HG03432 (cell line): ENCODE data around the gene KRTAP10-3.
"Not testable (repeated sequence)": the region's sequence is repeated elsewhere in the genome, so short reads cannot be mapped to it uniquely, and the experiment has no call there.

Source experiments
- ATAC-seq: cut with Tn5 transposase; IDR thresholded peaks from one replicate; pipeline ENCODE4 v1.9.1; 2021; ENCODE audit warnings: mild to moderate bottlenecking, moderate library complexity; ENCODE audit not compliant: unreplicated experiment

The KRTAP10-3 gene

DNA sequence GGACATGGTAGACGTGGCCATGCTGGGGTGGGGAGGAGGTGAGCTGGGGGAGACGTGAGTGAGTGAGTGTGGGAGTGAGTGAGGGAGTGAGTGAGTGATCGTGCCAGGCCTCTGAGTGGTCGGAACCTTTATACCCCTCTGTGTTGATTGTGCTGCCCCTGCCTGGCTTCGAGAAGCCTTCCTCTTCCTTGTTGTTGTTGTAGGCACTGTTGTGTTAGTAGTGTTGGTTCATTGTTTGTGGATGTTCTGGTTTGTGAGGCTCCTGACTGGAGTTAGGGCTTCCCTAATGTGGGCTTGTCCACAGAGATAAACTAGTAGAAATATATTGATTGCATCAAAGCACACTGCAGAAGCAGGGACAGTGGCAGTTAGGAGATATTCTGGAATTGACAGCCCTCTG is at the start of gene KRTAP10-3:
KRTAP10-3 (minus strand) TSS at position 101 of the 400 bp plus-strand sequence; CDS start at position 21, 80 bp downstream.
- ATAC-seq, result no peak

- no peak for ATAC-seq
Observed at GRCh38 chr21:44606495-44606894, 47.9 kb upstream of the KRTAP10-3 start.

- no peak for ATAC-seq
Observed at GRCh38 chr21:44603911-44604310, 45.3 kb upstream of the KRTAP10-3 start.

DNA sequence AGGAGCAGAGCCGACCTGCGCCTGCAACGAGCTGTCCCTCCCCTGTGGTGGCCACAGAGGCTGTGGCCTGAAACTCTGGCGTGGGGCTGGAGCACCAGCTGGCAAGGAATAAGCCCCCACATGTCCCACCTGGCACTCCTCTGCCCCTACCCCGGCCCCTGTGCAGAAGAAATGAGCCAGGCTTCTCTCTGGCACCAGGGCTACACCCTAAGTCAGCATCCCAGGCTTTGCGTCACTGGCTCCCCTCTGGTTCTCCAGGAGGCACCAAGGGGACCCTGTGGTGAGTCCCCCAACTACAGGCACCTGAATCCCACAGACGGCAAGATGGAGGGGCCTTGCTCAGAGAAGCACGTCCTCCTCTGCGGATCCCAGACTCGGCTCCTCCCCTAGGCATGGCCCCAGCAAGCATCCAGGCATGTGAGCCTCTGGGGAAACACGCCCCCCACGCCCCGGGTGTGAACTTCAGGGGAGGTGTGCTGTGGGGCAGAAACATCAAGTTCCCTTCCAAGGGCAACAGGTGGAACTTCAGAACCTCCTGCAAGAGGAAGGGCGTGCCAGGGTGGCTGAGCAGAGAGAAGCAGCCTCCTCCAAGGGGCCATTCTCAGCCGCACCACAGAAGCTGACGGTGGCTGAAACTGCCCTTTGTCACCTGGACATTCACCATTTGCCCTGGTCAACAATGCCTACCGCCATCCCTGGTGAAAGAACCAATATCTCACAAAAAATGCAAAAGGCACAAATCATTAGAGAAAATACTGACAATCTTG is 44.7 kb upstream of the KRTAP10-3 start:
- ATAC-seq, result no peak

GRCh38 chr21:44602463-44602850 is 43.9 kb upstream of the KRTAP10-3 start:
- ATAC-seq, result no peak

GRCh38 chr21:44601596-44602462 is 43.2 kb upstream of the KRTAP10-3 start:
- no peak for ATAC-seq

- not testable (repeated sequence) for ATAC-seq
Observed at GRCh38 chr21:44601091-44601490, 42.5 kb upstream of the KRTAP10-3 start.

- not testable (repeated sequence) for ATAC-seq
Observed at GRCh38 chr21:44600118-44600978, 41.8 kb upstream of the KRTAP10-3 start, which contains the start of gene KRTAP10-7. TSS of gene KRTAP10-7 (plus strand) at chr21:44600597. CDS start at chr21:44600622, 25 bp downstream.

GRCh38 chr21:44599264-44600029 is 40.9 kb upstream of the KRTAP10-3 start:
- ATAC-seq, result no peak

GRCh38 chr21:44598061-44598460 is 39.5 kb upstream of the KRTAP10-3 start:
- ATAC-seq, result no peak

GRCh38 chr21:44596068-44596725 is 37.6 kb upstream of the KRTAP10-3 start:
- ATAC-seq, result no peak

DNA sequence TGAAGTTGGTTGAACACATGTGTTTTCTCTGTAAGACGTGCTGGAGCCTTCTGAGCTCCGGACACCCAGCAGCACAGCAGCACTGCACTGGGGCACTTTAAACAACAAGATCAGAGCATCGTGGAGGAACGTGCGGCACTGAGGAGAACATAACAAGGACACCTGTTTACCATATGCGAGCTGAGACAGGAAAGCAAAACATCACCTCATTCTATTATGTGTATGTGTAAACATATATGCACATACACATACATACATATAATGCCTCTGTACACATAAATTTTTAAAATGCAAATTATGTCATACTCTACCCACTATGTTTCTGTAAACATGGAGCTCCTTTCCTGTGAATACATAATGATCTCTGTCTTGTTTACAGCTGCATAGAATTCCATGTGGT is 36.9 kb upstream of the KRTAP10-3 start:
- ATAC-seq, result no peak

DNA sequence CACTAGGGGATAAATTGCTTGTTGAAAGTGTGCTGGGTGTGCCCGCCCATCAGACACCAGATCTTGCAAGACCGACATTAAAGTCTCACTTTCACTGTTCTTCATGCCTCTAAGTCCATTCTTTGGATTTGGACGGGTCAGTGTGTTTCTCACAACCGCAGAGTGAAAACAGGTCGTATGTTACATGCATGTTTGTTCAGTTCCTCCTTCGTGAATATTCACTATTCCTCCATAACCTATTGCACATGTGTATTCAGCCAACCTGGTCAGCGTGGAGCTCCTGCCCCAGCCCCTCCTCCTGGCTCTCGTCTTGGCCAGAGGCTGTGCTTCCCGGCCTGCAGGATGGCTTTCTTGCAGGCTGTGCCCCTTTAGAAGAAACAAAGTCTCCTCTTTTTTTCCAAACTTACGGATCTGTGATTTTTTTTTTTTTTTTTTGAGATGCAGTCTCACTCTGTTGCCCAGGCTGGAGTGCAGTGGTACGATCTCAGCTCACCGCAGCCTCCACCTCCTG is 35.9 kb upstream of the KRTAP10-3 start:
- ATAC-seq, result no peak

DNA sequence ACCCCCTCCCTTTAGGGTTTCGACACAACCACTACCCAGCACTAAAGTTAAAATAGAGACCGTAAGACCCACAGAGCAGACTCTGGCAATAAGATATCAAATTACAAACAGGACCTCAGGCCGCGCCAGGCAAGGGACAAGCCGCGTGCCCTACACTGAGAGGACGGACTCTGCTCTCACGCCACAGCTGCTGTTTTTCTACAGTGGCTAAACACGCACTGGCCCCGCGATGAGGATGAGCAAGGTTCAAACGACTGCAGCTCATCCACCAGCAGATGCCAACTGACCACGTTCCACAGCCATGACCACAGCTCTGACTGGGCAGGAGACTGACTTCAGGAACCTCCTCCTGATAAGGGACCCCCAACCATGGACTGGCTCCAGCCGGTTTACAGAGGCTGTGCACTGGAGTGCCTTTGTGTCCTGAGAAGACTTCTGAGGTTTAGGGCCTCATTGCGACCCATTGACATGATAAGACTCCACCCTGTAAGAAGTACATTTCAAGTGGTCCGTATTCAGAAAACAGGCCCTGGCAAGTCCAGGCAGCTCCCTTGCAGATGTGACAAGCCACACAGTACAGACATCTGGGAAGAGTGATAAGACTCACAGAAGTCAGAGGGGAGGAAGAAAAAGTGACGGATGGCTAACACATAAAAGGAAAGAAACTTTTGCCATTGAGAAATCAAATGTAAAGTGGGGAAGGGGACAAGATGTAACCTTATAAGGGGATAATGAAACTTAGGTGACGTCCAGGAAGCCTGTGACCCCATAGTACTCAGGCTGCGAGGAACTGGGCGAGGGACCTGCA is 35.2 kb upstream of the KRTAP10-3 start:
- ATAC-seq, result no peak

GRCh38 chr21:44592446-44593311 is 34.1 kb upstream of the KRTAP10-3 start, which contains the start of gene KRTAP10-6:
TSS of gene KRTAP10-6 (minus strand) at chr21:44592505. CDS start at chr21:44592484, 21 bp downstream.
- ATAC-seq, result no peak

- not testable (repeated sequence) for ATAC-seq
Observed at GRCh38 chr21:44591801-44592130, 33.2 kb upstream of the KRTAP10-3 start.
